SK-N-SH treated with all-trans-retinoic acid at 6 μM for 48 hours (cell line): Measurements from ENCODE around the gene TNS1.

ENCODE experiments used
- ATAC-seq: fragments of 200-7000 bp; cut with Tn5 transposase; 3 replicates; pipeline ENCODE4 v1.9.1; 2020; ENCODE audit warnings: mild to moderate bottlenecking, moderate library complexity
- ARNTL ChIP-seq: fragments of 450-650 bp; formaldehyde crosslinking; IDR thresholded peaks from 2 replicates; pipeline ENCODE4 v1.5.0; 2020; ENCODE audit warnings: low read depth, mild to moderate bottlenecking, moderate library complexity, borderline replicate concordance
- BACH2 ChIP-seq: fragments of 250-450 bp; sonication (Bioruptor Pico); IDR thresholded peaks from 2 replicates; pipeline ENCODE4 v1.9.0; 2021; ENCODE audit warnings: mild to moderate bottlenecking, borderline replicate concordance
- CREB5 ChIP-seq: fragments of 250-450 bp; sonication (Bioruptor Pico); IDR thresholded peaks from 2 replicates; pipeline ENCODE4 v1.5.1; 2020; ENCODE audit warnings: low read depth, mild to moderate bottlenecking, moderate library complexity
- CSDC2 ChIP-seq: fragments of 250-450 bp; sonication (Bioruptor Pico); IDR thresholded peaks from 2 replicates; pipeline ENCODE4 v1.5.0; 2020; ENCODE audit warnings: mild to moderate bottlenecking, moderate library complexity
- ESRRG ChIP-seq: fragments of 250-450 bp; sonication (Bioruptor Pico); IDR thresholded peaks from 2 replicates; pipeline ENCODE4 v1.6.1; 2021; ENCODE audit warnings: mild to moderate bottlenecking
- GLIS3 ChIP-seq: fragments of 250-450 bp; sonication (Bioruptor Pico); IDR thresholded peaks from 2 replicates; pipeline ENCODE4 v1.5.0; 2020; ENCODE audit warnings: mild to moderate bottlenecking, moderate library complexity
- OSR1 ChIP-seq: fragments of 250-450 bp; sonication (Bioruptor Pico); IDR thresholded peaks from 2 replicates; pipeline ENCODE4 v1.8.0; 2022; ENCODE audit warnings: moderate library complexity, mild to moderate bottlenecking, inconsistent platforms
- PATZ1 ChIP-seq: fragments of 250-450 bp; sonication (Bioruptor Pico); IDR thresholded peaks from 2 replicates; pipeline ENCODE4 v1.8.0; 2020; ENCODE audit warnings: mild to moderate bottlenecking, moderate library complexity, borderline replicate concordance
- POU6F1 ChIP-seq: fragments of 250-450 bp; sonication (Bioruptor Pico); IDR thresholded peaks from 2 replicates; pipeline ENCODE4 v1.8.0; 2021; ENCODE audit warnings: low read depth, mild to moderate bottlenecking, moderate library complexity, borderline replicate concordance
- PPARA ChIP-seq: fragments of 250-450 bp; sonication (Bioruptor Pico); IDR thresholded peaks from 2 replicates; pipeline ENCODE4 v1.5.0; 2020; ENCODE audit warnings: mild to moderate bottlenecking, borderline replicate concordance
- RARB ChIP-seq: fragments of 250-450 bp; sonication (Bioruptor Pico); IDR thresholded peaks from 2 replicates; pipeline ENCODE4 v1.8.0; 2021; ENCODE audit warnings: mild to moderate bottlenecking, moderate library complexity
- SNAI2 ChIP-seq: fragments of 250-450 bp; sonication (Bioruptor Pico); IDR thresholded peaks from 2 replicates; pipeline ENCODE4 v1.5.0; 2020; ENCODE audit warnings: mild to moderate bottlenecking, moderate library complexity
- TCF4 ChIP-seq: fragments of 250-450 bp; sonication (Bioruptor Pico); IDR thresholded peaks from 2 replicates; pipeline ENCODE4 v1.8.0; 2021; ENCODE audit warnings: mild to moderate bottlenecking, moderate library complexity, borderline replicate concordance
- TOX ChIP-seq: fragments of 250-450 bp; sonication (Bioruptor Pico); IDR thresholded peaks from 2 replicates; pipeline ENCODE4 v1.8.0; 2021; ENCODE audit warnings: mild to moderate bottlenecking, moderate library complexity, borderline replicate concordance
- ZC3H10 ChIP-seq: fragments of 250-450 bp; sonication (Bioruptor Pico); IDR thresholded peaks from 2 replicates; pipeline ENCODE4 v1.5.1; 2021; ENCODE audit warnings: mild to moderate bottlenecking, moderate library complexity
- ZFP3 ChIP-seq: fragments of 250-450 bp; sonication (Bioruptor Pico); IDR thresholded peaks from 2 replicates; pipeline ENCODE4 v1.5.0; 2020; ENCODE audit warnings: mild to moderate bottlenecking, moderate library complexity
- ZFP30 ChIP-seq: fragments of 450-650 bp; formaldehyde crosslinking; IDR thresholded peaks from 2 replicates; pipeline ENCODE4 v1.5.0; 2022; ENCODE audit warnings: mild to moderate bottlenecking, moderate library complexity
- ZNF565 ChIP-seq: fragments of 450-650 bp; formaldehyde crosslinking; conservative IDR thresholded peaks from 2 replicates; pipeline ENCODE4 v1.5.0; 2020; ENCODE audit warnings: low read depth, mild to moderate bottlenecking, moderate library complexity
- ZNF70 ChIP-seq: fragments of 450-650 bp; formaldehyde crosslinking; IDR thresholded peaks from 2 replicates; pipeline ENCODE4 v1.5.0; 2020; ENCODE audit warnings: mild to moderate bottlenecking, moderate library complexity
- ZNF8 ChIP-seq: fragments of 450-650 bp; formaldehyde crosslinking; IDR thresholded peaks from 2 replicates; pipeline ENCODE4 v1.5.0; 2020; ENCODE audit warnings: mild to moderate bottlenecking, moderate library complexity
- TF ChIP-seq, protein P1 (sequence below): fragments of 250-450 bp; sonication (Bioruptor Pico); IDR thresholded peaks from 2 replicates; pipeline ENCODE4 v1.5.1; 2021; ENCODE audit warnings: mild to moderate bottlenecking, moderate library complexity
- TF ChIP-seq, protein P2 (sequence below): fragments of 250-450 bp; sonication (Bioruptor Pico); IDR thresholded peaks from 2 replicates; pipeline ENCODE4 v1.5.0; 2020; ENCODE audit warnings: mild to moderate bottlenecking, moderate library complexity

Gene TNS1

DNA sequence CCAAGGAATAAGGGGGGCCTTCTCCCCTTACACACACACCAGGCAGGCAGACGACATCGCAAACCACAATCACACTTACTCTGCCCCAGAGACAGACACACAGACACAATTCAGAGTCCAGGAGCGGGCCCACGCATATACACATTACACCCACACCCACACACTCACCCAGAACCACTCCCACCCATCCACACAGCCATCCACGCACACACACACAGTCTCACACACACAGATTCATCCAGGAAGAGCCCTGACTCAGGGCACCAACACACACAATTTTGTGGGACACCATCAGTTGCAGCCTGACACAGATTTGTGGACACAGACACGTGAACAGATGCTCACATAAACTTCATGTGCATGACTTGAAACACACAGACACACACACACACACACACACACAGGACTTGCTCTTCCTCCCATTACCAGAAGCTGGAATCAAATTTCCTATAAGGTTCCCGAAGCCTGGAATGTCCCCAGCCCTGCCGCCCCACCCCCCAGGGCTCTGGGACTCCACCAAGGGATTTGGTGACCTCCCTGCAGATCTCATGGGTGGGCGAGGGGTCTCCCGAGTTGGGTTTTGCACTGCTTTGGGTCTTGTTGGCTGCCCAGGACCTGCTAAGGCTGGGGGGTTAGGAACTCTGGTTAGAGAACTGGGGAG is 23.5 kb downstream of the TNS1 start:
- ATAC-seq, result no peak
- TF ChIP-seq ZFP3 (no peak), RARB (CRISPR knock-in tag) (no peak), PPARA (CRISPR knock-in tag) (no peak), POU6F1 (CRISPR knock-in tag) (no peak), GLIS3 (CRISPR knock-in tag) (no peak), CREB5 (CRISPR knock-in tag) (no peak), ZNF70 (CRISPR knock-in tag) (no peak), ZC3H10 (CRISPR knock-in tag) (no peak), ESRRG (CRISPR knock-in tag) (no peak)

DNA sequence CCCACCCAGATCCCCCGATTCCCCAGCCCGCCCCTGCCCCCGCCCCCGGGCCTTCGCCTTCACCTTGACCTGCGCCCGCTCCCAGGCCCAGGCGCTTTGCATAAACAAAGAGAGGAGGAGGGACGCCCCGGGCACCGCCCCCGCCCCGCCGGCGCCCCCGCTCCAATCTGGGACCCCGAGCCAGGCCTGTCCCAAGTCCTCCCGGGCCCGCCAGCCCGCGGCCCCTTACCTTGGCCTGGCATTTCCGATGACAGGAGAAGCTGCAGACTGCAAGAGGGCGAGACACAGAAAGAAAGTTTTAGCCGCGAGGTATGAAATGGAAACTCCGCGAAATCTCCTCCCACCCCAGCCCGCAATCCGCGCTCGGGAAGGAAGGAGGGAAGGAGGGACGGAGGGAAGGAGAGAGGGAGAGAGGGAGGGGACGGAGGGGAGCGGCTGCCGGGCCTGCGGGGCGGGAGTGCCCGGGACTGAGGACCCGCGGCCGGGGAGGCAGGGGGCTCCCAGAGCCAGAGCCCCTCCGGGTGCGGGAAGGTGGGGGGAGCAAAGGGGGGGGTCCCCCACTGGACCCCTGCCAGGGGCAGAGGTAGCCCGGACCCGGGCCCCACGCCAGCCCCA is 24.2 kb downstream of the TNS1 start:
- TF ChIP-seq OSR1 (CRISPR knock-in tag) (no peak), ARNTL (CRISPR knock-in tag) (no peak), CSDC2 (CRISPR knock-in tag) (no peak)
- no peak for ATAC-seq

DNA sequence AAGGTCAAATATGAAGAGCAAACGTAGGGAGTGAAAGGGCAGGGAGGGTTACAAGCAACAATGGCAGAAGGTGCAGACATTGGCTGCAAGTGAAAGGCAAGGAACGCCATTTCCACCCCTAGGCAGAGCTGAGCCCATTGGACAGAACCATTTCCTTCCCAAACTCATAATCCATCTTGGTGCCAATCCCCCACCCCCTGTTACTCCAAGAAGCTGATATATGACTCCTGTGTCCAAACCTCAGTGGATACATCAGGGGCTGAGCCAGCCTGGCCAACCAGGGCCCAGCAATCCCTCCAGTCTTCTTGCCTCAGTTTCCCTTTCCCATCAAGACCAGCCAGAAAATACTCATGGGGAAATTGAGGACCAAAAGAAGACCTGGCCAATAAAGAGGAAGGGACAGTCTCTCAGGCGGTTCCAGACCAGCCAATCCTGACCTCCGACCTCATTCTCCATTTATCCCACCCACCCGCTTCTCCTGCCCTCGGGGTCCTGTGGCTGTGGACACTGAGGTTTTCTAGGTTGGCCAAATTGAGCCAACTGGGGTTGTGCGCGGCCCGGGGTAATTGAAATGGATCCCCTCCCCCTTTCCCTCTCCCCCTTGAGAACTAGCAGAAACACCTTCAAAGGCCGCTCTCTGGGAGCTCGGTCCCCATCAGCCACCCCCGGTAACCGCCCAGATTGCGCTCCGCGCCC is 24.8 kb downstream of the TNS1 start:
- no peak for ATAC-seq
- TF ChIP-seq SNAI2 (CRISPR knock-in tag) (no peak), TCF4 (CRISPR knock-in tag) (no peak), GLIS3 (CRISPR knock-in tag) (no peak)

DNA sequence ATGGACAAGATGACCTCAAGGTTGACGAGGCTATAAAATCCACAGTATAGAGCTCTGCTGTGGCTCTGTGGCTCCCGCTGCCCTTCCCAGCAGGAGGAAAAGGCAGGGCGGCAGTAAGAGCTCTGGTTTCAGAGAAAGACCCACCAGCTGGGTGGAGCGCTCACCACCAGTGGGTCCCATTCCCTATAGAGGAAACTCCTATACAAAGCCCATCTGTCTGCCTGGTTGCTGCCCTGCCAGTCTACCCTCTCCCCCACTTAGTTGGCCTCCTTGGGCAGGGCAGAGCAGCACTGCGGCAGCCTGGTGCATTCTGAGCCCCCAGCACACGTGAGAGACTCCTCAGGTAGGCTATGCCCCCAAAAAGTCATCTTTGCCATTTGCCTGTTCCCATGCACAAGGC is 26.5 kb downstream of the TNS1 start:
- no peak for ATAC-seq
- TF ChIP-seq CREB5 (CRISPR knock-in tag), result no peak
- no peak for TF ChIP-seq TCF4 (CRISPR knock-in tag)
- no peak for TF ChIP-seq TOX (CRISPR knock-in tag)
- TF ChIP-seq ZNF565 (CRISPR knock-in tag), result no peak
- TF ChIP-seq ESRRG (CRISPR knock-in tag), result no peak
- no peak for TF ChIP-seq BACH2 (CRISPR knock-in tag)
- TF ChIP-seq, protein P1, sequence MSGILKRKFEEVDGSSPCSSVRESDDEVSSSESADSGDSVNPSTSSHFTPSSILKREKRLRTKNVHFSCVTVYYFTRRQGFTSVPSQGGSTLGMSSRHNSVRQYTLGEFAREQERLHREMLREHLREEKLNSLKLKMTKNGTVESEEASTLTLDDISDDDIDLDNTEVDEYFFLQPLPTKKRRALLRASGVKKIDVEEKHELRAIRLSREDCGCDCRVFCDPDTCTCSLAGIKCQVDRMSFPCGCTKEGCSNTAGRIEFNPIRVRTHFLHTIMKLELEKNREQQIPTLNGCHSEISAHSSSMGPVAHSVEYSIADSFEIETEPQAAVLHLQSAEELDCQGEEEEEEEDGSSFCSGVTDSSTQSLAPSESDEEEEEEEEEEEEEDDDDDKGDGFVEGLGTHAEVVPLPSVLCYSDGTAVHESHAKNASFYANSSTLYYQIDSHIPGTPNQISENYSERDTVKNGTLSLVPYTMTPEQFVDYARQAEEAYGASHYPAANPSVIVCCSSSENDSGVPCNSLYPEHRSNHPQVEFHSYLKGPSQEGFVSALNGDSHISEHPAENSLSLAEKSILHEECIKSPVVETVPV (CRISPR knock-in tag), result no peak
- TF ChIP-seq, protein P2, sequence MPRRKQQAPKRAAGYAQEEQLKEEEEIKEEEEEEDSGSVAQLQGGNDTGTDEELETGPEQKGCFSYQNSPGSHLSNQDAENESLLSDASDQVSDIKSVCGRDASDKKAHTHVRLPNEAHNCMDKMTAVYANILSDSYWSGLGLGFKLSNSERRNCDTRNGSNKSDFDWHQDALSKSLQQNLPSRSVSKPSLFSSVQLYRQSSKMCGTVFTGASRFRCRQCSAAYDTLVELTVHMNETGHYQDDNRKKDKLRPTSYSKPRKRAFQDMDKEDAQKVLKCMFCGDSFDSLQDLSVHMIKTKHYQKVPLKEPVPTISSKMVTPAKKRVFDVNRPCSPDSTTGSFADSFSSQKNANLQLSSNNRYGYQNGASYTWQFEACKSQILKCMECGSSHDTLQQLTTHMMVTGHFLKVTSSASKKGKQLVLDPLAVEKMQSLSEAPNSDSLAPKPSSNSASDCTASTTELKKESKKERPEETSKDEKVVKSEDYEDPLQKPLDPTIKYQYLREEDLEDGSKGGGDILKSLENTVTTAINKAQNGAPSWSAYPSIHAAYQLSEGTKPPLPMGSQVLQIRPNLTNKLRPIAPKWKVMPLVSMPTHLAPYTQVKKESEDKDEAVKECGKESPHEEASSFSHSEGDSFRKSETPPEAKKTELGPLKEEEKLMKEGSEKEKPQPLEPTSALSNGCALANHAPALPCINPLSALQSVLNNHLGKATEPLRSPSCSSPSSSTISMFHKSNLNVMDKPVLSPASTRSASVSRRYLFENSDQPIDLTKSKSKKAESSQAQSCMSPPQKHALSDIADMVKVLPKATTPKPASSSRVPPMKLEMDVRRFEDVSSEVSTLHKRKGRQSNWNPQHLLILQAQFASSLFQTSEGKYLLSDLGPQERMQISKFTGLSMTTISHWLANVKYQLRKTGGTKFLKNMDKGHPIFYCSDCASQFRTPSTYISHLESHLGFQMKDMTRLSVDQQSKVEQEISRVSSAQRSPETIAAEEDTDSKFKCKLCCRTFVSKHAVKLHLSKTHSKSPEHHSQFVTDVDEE (CRISPR knock-in tag), result no peak
- no peak for TF ChIP-seq ZNF70 (CRISPR knock-in tag)
- TF ChIP-seq ZFP3, result no peak
- no peak for TF ChIP-seq ARNTL (CRISPR knock-in tag)
- TF ChIP-seq ZFP30 (CRISPR knock-in tag), result no peak
- no peak for TF ChIP-seq PPARA (CRISPR knock-in tag)
- TF ChIP-seq PATZ1 (CRISPR knock-in tag), result no peak
- no peak for TF ChIP-seq POU6F1 (CRISPR knock-in tag)
- TF ChIP-seq SNAI2 (CRISPR knock-in tag), result no peak
- no peak for TF ChIP-seq ZNF8
- TF ChIP-seq RARB (CRISPR knock-in tag), result no peak
